Neural cell (in vitro differentiated cells): ENCODE results near the gene CD6.

Experiments used
- CTCF ChIP-seq: fragments of 450-650 bp; IDR thresholded peaks from 2 replicates; pipeline ENCODE4 v1.5.1; 2014; ENCODE audit warnings: antibody characterized with exemption, mild to moderate bottlenecking, moderate library complexity; ENCODE audit not compliant: poor library complexity, severe bottlenecking
- EZH2 ChIP-seq: fragments of 200-600, 300-800 bp; shearing (Covaris generic), sonication (generic); IDR thresholded peaks from 2 replicates; pipeline ENCODE4 v1.6.1; 2014; ENCODE audit warnings: antibody characterized with exemption, low read length, borderline replicate concordance, mild to moderate bottlenecking; ENCODE audit not compliant: insufficient read depth, poor library complexity, severe bottlenecking
- MXI1 ChIP-seq: fragments of 450-650 bp; conservative IDR thresholded peaks from 2 replicates; pipeline ENCODE4 v1.6.1; 2014; ENCODE audit warnings: antibody characterized with exemption, mild to moderate bottlenecking; ENCODE audit not compliant: poor library complexity, severe bottlenecking
- POLR2AphosphoS5 ChIP-seq: IDR thresholded peaks from 2 replicates; pipeline ENCODE4 v1.6.1; 2012
- RAD21 ChIP-seq: fragments of 450-650 bp; conservative IDR thresholded peaks from 2 replicates; pipeline ENCODE4 v1.6.1; 2014; ENCODE audit warnings: antibody characterized with exemption, mild to moderate bottlenecking, moderate library complexity
- REST ChIP-seq: IDR thresholded peaks from 2 replicates; pipeline ENCODE4 v1.6.1; 2012; ENCODE audit warnings: borderline replicate concordance
- SMC3 ChIP-seq: fragments of 450-650 bp; conservative IDR thresholded peaks from 2 replicates; pipeline ENCODE4 v1.6.1; 2014; ENCODE audit warnings: antibody characterized with exemption, mild to moderate bottlenecking, moderate library complexity; ENCODE audit not compliant: poor library complexity
- TAF1 ChIP-seq: IDR thresholded peaks from 2 replicates; pipeline ENCODE4 v1.6.1; 2012; ENCODE audit warnings: low read depth

GRCh38 chr11:61009392-61010275 lies 38.2 kb downstream of the CD6 start:
- TF ChIP-seq CTCF, result no peak
- TF ChIP-seq POLR2AphosphoS5, result no peak
- no peak for TF ChIP-seq TAF1
- TF ChIP-seq RAD21, result no peak
- TF ChIP-seq EZH2, result no peak
- TF ChIP-seq SMC3, result no peak
- no peak for TF ChIP-seq REST
- no peak for TF ChIP-seq MXI1
